ENCODE data around the gene PHC1. TPM values are rescaled to one million over a fixed set of nuclear protein-coding genes. Genes with fewer than 3 reads are reported as not detected.

PHC1 gene
- polyA plus RNA-seq, 1 of the 3 experiments (the other 2 are of a cell fraction), result 27.0 TPM

DNA sequence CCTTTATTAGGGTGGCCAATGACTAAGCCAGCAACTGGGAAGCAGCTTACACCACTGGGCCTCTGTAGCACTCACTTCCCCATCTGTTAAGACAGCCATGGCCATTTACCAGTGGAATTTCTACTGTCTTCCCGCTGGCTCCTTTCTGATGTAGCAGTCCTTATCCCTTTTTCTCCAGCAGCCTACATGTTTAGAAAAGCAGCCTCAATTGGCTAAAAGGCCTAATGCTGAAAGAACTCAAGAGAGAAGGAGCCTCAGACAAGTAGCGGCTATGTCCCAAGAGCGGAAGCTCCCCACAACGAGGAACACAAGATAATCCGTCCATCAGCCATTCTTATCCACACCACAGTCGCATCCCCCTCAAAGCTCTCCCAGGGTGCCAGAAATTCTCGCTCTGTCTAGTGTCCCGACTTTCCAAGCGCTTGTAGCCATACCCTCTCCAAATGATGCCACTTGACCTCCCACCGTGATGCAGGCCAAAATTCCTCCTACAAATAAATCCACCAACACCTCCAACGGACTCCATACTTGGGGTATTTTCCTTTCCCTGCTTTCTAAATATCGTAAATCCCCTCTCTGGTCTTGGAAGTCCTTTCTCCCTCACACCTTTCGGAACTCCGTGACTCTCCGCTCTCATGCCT is 34.5 kb downstream of the PHC1 start (continued):
- TF ChIP-seq, protein P1, sequence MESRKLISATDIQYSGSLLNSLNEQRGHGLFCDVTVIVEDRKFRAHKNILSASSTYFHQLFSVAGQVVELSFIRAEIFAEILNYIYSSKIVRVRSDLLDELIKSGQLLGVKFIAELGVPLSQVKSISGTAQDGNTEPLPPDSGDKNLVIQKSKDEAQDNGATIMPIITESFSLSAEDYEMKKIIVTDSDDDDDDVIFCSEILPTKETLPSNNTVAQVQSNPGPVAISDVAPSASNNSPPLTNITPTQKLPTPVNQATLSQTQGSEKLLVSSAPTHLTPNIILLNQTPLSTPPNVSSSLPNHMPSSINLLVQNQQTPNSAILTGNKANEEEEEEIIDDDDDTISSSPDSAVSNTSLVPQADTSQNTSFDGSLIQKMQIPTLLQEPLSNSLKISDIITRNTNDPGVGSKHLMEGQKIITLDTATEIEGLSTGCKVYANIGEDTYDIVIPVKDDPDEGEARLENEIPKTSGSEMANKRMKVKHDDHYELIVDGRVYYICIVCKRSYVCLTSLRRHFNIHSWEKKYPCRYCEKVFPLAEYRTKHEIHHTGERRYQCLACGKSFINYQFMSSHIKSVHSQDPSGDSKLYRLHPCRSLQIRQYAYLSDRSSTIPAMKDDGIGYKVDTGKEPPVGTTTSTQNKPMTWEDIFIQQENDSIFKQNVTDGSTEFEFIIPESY (IDR thresholded peaks at IDR 0.05; ENCODE audit: borderline replicate concordance, low read depth), result no peak
- TF ChIP-seq EP300 (IDR thresholded peaks at IDR 0.05; ENCODE audit: borderline replicate concordance in 1 of 2, low read depth in 1 of 2, low read length in 1 of 2) (no peak), ELF1 (IDR thresholded peaks at IDR 0.05) (no peak), YY1 (IDR thresholded peaks at IDR 0.05; ENCODE audit: low read depth) (no peak), SIN3A (IDR thresholded peaks at IDR 0.05; ENCODE audit: borderline replicate concordance, low read depth, low read length) (no peak)
- TF ChIP-seq, protein P2, sequence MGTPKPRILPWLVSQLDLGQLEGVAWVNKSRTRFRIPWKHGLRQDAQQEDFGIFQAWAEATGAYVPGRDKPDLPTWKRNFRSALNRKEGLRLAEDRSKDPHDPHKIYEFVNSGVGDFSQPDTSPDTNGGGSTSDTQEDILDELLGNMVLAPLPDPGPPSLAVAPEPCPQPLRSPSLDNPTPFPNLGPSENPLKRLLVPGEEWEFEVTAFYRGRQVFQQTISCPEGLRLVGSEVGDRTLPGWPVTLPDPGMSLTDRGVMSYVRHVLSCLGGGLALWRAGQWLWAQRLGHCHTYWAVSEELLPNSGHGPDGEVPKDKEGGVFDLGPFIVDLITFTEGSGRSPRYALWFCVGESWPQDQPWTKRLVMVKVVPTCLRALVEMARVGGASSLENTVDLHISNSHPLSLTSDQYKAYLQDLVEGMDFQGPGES (IDR thresholded peaks at IDR 0.05; ENCODE audit: low read depth, low read length), result no peak

DNA sequence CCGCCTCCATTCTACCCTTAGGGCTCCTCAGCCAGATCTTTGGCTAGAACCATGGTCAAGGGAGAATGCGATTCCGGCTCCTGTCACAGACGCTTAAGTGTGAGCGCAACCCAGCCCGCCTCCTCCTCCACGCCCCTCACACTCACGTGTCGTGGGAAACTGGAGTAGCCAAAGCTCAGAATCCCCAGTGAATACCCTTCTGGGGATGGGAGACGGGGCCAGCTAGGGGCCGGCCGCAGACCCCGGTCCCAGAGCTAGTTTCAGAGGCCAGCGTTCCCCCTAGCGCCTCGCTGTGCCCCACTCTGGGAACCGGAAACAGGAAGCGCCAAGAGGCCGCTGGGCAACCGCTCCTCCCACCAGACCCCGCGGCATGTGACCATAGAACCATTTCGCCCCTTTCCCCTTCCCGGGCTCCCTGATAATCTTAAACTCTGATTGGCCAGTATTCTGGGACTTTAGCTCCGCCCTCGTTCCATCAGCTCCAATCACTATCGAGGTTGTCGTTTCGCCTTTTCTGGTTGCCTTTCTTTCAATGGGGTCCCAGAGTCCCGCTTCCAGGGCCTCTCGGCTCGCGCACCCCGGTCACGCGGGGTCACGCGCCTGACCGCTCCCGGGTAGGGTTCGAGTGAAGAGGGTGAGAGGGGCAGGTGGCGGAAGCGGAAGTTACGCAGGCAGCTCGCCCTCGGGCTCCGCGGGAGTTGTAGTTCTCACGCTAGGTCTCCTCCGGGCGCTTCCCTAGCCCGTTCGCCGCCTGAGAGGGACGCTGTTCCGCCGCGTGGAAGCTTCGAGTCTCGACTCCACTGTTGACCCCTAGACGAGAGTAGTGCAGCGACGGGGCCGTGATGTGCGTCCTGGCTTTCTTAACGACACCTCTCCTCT is 35.3 kb downstream of the PHC1 start, which contains the start of gene M6PR:
Gene M6PR (minus strand): TSS at position 304 of the 879 bp plus-strand sequence. CDS start 3,241 bp downstream, outside the sequence.
- Histone ChIP-seq H3K9me2 (no peaks in the 10 kb centered on the region), H3K9ac (peak within 1 kb of the TSS; percentile 91), H3K4me2 (peak within 1 kb of the TSS; percentile 93), H3K79me2 (ENCODE audit: insufficient read depth) (peaks cover 47% of the 10 kb centered on the region), H3K36me3 (replicated peaks in 1 of 2; ENCODE audit: control insufficient read depth in 1 of 2, insufficient read depth in 2 of 2, low read length in 1 of 2) (peaks cover 17 to 22% of the 10 kb centered on the region in 2 experiments), H3K27me3 (ENCODE audit: insufficient read depth) (no peaks in the 10 kb centered on the region), H3K9me3 (no peaks in the 10 kb centered on the region), H3K4me3 (ENCODE audit: low read depth in 2 of 2, low read length in 1 of 2) (peak within 1 kb of the TSS; percentile 97 to 99), H4K20me1 (ENCODE audit: insufficient read depth) (peaks cover 23% of the 10 kb centered on the region; the same call in 1 of the 2 replicates), H3F3A (replicated peaks; ENCODE audit: insufficient read depth) (peaks cover 2% of the 10 kb centered on the region), H3K27ac (ENCODE audit: low read depth in 2 of 2, low read length in 1 of 2) (peak within 1 kb of the TSS; percentile 96 to 99), H2AFZ (ENCODE audit: low read depth) (peak within 1 kb of the TSS; percentile 90), H3K4me1 (ENCODE audit: control insufficient read depth in 1 of 2, insufficient read depth in 2 of 2, low read depth in 1 of 2, low read length in 1 of 2) (peaks cover 0 to 11% of the 10 kb centered on the region in 2 experiments; a peak in 3 of 4 replicates)
- POLR2A ChIA-PET, result interaction anchor here (0.5 to 1.4 kb wide), 4 partner anchors 35 to 115 kb away, joined by 3 to 19 read pairs (median 4); partner anchors contain the start of gene PHC1
- CTCF ChIA-PET, result interaction anchor here (0.8 to 3.5 kb wide), 13 partner anchors 11 to 269 kb away, joined by 3 to 28 read pairs (median 4); partner anchors contain the start of genes PHC1 and RIMKLB
- DNase-seq, result peak; percentile 90
- WGBS (ENCODE audit: low lambda C conversion rate), result under 1% methylated on average over 62 of the region's 66 CpGs
- TF ChIP-seq GABPA (IDR thresholded peaks at IDR 0.05; ENCODE audit: low read depth), result peak; percentile 94
- peak; percentile 91 for TF ChIP-seq MXI1 (IDR thresholded peaks at IDR 0.05; ENCODE audit: low read depth, low read length)
- TF ChIP-seq JUND (IDR thresholded peaks at IDR 0.05), result no peak
- no peak for TF ChIP-seq TEAD4 (IDR thresholded peaks at IDR 0.05; ENCODE audit: borderline replicate concordance, insufficient read depth)
- TF ChIP-seq, protein P3, sequence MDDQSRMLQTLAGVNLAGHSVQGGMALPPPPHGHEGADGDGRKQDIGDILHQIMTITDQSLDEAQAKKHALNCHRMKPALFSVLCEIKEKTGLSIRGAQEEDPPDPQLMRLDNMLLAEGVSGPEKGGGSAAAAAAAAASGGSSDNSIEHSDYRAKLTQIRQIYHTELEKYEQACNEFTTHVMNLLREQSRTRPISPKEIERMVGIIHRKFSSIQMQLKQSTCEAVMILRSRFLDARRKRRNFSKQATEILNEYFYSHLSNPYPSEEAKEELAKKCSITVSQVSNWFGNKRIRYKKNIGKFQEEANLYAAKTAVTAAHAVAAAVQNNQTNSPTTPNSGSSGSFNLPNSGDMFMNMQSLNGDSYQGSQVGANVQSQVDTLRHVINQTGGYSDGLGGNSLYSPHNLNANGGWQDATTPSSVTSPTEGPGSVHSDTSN (IDR thresholded peaks at IDR 0.05), result 0 out of 2 replicates have a peak, but pooled peaks have one; percentile 37
- TF ChIP-seq MEF2A (IDR thresholded peaks at IDR 0.05; ENCODE audit: borderline replicate concordance, low read depth), result no peak
- TF ChIP-seq, protein P4, sequence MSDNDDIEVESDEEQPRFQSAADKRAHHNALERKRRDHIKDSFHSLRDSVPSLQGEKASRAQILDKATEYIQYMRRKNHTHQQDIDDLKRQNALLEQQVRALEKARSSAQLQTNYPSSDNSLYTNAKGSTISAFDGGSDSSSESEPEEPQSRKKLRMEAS (IDR thresholded peaks at IDR 0.05; ENCODE audit: low read depth), result peak; percentile 72
- TF ChIP-seq TAF1 (IDR thresholded peaks at IDR 0.05; ENCODE audit: borderline replicate concordance, low read depth, low read length), result peak; percentile 63; the same call in 1 of the 2 replicates
- TF ChIP-seq SMC3 (IDR thresholded peaks at IDR 0.05; ENCODE audit: low read depth, low read length), result peak; percentile 49
- peak; percentile 55 for TF ChIP-seq RAD21 (IDR thresholded peaks at IDR 0.05; ENCODE audit: low read length)
- no peak for TF ChIP-seq CHD2 (IDR thresholded peaks at IDR 0.05; ENCODE audit: low read length, partially characterized antibody)
- TF ChIP-seq FOXJ3 (CRISPR knock-in tag; IDR thresholded peaks at IDR 0.05), result no peak
- TF ChIP-seq, protein P5, sequence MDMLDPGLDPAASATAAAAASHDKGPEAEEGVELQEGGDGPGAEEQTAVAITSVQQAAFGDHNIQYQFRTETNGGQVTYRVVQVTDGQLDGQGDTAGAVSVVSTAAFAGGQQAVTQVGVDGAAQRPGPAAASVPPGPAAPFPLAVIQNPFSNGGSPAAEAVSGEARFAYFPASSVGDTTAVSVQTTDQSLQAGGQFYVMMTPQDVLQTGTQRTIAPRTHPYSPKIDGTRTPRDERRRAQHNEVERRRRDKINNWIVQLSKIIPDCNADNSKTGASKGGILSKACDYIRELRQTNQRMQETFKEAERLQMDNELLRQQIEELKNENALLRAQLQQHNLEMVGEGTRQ (IDR thresholded peaks at IDR 0.05; ENCODE audit: borderline replicate concordance, low read depth, low read length), result peak; percentile 73
- TF ChIP-seq RXRA (IDR thresholded peaks at IDR 0.05; ENCODE audit: borderline replicate concordance, low read depth), result 0 out of 2 replicates have a peak, but pooled peaks have one; percentile 48
- TF ChIP-seq GATA2 (CRISPR knock-in tag; IDR thresholded peaks at IDR 0.05), result peak; percentile 38; the same call in 1 of the 2 replicates
- TF ChIP-seq, protein P1 (IDR thresholded peaks at IDR 0.05; ENCODE audit: borderline replicate concordance, low read depth), result peak; percentile 60; the same call in 1 of the 2 replicates
